ENCODE measurements around the gene WIPI1. TPM values are rescaled to one million over a fixed set of nuclear protein-coding genes. Genes with fewer than 3 reads are reported as not detected.

The WIPI1 gene
- total and polyA plus RNA-seq, 2 of the 13 experiments (the other 11 are each of a cell fraction or from before 2014, with no cell fraction given), result 29.4 to 141 TPM

DNA sequence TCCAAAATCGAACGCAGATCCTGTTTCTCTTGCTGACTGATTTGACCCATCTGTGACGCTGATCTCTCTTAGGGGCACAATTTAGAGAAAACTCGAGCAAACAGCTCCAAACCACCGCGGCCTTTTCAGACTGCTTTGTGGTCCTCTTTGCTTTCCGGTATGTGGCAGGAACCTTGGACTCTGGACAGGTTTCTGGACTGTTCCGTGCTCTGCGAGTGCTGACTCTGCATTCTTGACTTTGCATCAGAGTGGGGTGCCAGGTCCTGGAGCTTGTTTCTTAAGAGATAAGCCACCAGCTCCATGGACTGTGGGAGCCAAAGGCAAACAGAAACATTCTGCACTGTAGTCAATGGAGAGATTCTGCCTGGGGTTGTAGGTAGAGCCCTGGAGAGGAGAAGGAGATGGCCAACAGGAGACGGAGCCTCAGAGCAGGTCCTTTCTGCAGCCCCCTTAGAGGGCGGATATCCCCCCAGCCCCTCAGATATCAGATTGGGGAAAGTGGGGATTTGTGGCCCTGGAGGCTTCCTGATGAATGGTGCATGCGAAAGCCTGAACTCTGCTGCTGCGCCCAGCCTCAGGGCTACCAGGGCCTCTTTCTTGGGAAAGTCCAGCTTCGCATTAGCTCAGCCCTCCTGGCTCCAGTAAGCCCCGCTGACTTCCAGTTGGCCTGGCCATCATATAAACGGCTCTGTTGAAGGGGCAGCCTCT, 65.6 kb downstream of the WIPI1 start (continued):
- TF ChIP-seq, protein P1, sequence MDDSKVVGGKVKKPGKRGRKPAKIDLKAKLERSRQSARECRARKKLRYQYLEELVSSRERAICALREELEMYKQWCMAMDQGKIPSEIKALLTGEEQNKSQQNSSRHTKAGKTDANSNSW (CRISPR knock-in tag; IDR thresholded peaks at IDR 0.05; ENCODE audit: borderline replicate concordance), result no peak
- TF ChIP-seq, protein P2, sequence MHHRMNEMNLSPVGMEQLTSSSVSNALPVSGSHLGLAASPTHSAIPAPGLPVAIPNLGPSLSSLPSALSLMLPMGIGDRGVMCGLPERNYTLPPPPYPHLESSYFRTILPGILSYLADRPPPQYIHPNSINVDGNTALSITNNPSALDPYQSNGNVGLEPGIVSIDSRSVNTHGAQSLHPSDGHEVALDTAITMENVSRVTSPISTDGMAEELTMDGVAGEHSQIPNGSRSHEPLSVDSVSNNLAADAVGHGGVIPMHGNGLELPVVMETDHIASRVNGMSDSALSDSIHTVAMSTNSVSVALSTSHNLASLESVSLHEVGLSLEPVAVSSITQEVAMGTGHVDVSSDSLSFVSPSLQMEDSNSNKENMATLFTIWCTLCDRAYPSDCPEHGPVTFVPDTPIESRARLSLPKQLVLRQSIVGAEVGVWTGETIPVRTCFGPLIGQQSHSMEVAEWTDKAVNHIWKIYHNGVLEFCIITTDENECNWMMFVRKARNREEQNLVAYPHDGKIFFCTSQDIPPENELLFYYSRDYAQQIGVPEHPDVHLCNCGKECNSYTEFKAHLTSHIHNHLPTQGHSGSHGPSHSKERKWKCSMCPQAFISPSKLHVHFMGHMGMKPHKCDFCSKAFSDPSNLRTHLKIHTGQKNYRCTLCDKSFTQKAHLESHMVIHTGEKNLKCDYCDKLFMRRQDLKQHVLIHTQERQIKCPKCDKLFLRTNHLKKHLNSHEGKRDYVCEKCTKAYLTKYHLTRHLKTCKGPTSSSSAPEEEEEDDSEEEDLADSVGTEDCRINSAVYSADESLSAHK (CRISPR knock-in tag; IDR thresholded peaks at IDR 0.05; ENCODE audit: borderline replicate concordance), result 0 out of 2 replicates have a peak, but pooled peaks have one; percentile 61
- TF ChIP-seq MBD4 (IDR thresholded peaks at IDR 0.05; ENCODE audit: borderline replicate concordance, low read length) (no peak), NRL (CRISPR knock-in tag; IDR thresholded peaks at IDR 0.05; ENCODE audit: borderline replicate concordance) (no peak; the same call in 1 of the 2 replicates), ZNF446 (CRISPR knock-in tag; IDR thresholded peaks at IDR 0.05) (no peak), ZNF33A (CRISPR knock-in tag; IDR thresholded peaks at IDR 0.05; ENCODE audit: borderline replicate concordance) (peak; percentile 89; the same call in 1 of the 2 replicates), ZNF432 (CRISPR knock-in tag; IDR thresholded peaks at IDR 0.05; ENCODE audit: borderline replicate concordance) (no peak), NR2F1 (CRISPR knock-in tag; IDR thresholded peaks at IDR 0.05) (0 out of 4 replicates have a peak, but pooled peaks of 1 of the 2 experiments have one; percentile 7), ZKSCAN1 (IDR thresholded peaks at IDR 0.05; ENCODE audit: low read length) (no peak), FOXK2 (IDR thresholded peaks at IDR 0.05) (no peak), PHF20 (CRISPR knock-in tag; IDR thresholded peaks at IDR 0.05) (no peak), MTA1 (CRISPR knock-in tag; IDR thresholded peaks at IDR 0.05; ENCODE audit: borderline replicate concordance) (peak; percentile 64; the same call in 1 of the 2 replicates), ZNF629 (CRISPR knock-in tag; conservative IDR thresholded peaks at IDR 0.05) (no peak), HES4 (CRISPR knock-in tag; IDR thresholded peaks at IDR 0.05; ENCODE audit: borderline replicate concordance) (no peak), MTF1 (CRISPR knock-in tag; IDR thresholded peaks at IDR 0.05) (no peak), BRCA1 (CRISPR knock-in tag; IDR thresholded peaks at IDR 0.05) (0 out of 2 replicates have a peak, but pooled peaks have one; percentile 40), XRCC5 (optimal IDR thresholded peaks at IDR 0.05; ENCODE audit: low read length) (no peak), ZNF558 (CRISPR knock-in tag; IDR thresholded peaks at IDR 0.05; ENCODE audit: borderline replicate concordance) (no peak)
- TF ChIP-seq, protein P3, sequence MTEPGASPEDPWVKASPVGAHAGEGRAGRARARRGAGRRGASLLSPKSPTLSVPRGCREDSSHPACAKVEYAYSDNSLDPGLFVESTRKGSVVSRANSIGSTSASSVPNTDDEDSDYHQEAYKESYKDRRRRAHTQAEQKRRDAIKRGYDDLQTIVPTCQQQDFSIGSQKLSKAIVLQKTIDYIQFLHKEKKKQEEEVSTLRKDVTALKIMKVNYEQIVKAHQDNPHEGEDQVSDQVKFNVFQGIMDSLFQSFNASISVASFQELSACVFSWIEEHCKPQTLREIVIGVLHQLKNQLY (CRISPR knock-in tag; IDR thresholded peaks at IDR 0.05), result 0 out of 2 replicates have a peak, but pooled peaks have one; percentile 24
- TF ChIP-seq, protein P4, sequence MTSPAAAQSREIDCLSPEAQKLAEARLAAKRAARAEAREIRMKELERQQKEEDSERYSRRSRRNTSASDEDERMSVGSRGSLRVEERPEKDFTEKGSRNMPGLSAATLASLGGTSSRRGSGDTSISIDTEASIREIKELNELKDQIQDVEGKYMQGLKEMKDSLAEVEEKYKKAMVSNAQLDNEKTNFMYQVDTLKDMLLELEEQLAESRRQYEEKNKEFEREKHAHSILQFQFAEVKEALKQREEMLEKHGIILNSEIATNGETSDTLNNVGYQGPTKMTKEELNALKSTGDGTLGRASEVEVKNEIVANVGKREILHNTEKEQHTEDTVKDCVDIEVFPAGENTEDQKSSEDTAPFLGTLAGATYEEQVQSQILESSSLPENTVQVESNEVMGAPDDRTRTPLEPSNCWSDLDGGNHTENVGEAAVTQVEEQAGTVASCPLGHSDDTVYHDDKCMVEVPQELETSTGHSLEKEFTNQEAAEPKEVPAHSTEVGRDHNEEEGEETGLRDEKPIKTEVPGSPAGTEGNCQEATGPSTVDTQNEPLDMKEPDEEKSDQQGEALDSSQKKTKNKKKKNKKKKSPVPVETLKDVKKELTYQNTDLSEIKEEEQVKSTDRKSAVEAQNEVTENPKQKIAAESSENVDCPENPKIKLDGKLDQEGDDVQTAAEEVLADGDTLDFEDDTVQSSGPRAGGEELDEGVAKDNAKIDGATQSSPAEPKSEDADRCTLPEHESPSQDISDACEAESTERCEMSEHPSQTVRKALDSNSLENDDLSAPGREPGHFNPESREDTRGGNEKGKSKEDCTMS (CRISPR knock-in tag; conservative IDR thresholded peaks at IDR 0.05), result no peak
- TF ChIP-seq, protein P5, sequence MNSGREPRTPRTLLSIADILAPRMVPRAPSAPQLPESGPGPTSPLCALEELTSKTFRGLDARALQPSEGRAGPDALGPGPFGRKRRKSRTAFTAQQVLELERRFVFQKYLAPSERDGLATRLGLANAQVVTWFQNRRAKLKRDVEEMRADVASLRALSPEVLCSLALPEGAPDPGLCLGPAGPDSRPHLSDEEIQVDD (CRISPR knock-in tag; IDR thresholded peaks at IDR 0.05; ENCODE audit: borderline replicate concordance), result no peak
- TF ChIP-seq, protein P6, sequence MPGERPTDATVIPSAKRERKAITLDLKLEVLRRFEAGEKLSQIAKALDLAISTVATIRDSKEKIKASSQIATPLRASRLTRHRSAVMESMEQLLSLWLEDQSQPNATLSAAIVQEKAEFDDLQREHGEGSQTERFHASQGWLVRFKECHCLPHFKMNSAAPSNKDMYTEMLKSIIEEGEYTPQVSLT (CRISPR knock-in tag; IDR thresholded peaks at IDR 0.05; ENCODE audit: borderline replicate concordance, low read depth), result no peak

All from HepG2 (cell line).